Suppressor macrophage treated with lipopolysaccharide for 4 hours (primary cell): ENCODE measurements around the gene VN1R5.
A peak's percentile ranks its signal among the peaks of the same experiment; 100 is the strongest.

Experiments used
- DNase-seq: peaks from one replicate; pipeline ENCODE4 v3.0.0-alpha.2; 2020

The VN1R5 gene

GRCh38 chr1:247303216-247303615 lies 47.3 kb downstream of the VN1R5 start:
- DNase-seq: no peak

DNA sequence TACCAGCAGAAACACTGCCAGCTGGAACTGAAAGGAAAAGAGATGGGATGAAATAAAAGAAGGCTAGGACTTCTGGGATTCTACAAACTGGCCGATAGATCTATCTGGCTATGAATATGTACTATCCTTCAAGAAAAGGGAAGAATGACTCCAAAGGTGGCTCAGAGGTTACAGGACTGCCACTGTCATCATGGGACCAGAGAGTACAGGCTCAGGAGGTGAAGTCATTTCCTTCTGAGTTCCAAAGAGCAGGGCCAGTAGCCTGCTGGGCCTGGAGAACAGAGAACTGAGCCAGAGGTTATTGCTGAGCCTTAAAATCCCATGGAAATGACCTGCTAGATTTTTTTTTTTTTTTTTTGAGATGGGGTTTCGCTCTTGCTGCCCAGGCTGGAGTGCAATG lies 48.2 kb downstream of the VN1R5 start:
- peak; percentile 46 for DNase-seq
